GM13976 (cell line): ENCODE results near the gene YIPF1.

Experiments used
- DNase-seq: peaks from one replicate; pipeline ENCODE4 v3.0.0; 2012; ENCODE audit warnings: low spot score
- in situ Hi-C: fragments of 300-500 bp; cut with MboI; formaldehyde crosslinking; loops from one replicate; pipeline ENCODE4 v1.12.0; 2022; ENCODE audit warnings: low sequenced_read_pairs, mixed read lengths, inconsistent platforms; ENCODE audit not compliant: unreplicated experiment
- TF ChIP-seq, protein P1 (sequence below): IDR thresholded peaks from 2 replicates; pipeline ENCODE4 v1.5.1; 2012; ENCODE audit warnings: borderline replicate concordance, mild to moderate bottlenecking; ENCODE audit not compliant: insufficient read depth; ENCODE audit errors: extremely low read depth, missing control alignments, control extremely low read depth

The YIPF1 gene

DNA sequence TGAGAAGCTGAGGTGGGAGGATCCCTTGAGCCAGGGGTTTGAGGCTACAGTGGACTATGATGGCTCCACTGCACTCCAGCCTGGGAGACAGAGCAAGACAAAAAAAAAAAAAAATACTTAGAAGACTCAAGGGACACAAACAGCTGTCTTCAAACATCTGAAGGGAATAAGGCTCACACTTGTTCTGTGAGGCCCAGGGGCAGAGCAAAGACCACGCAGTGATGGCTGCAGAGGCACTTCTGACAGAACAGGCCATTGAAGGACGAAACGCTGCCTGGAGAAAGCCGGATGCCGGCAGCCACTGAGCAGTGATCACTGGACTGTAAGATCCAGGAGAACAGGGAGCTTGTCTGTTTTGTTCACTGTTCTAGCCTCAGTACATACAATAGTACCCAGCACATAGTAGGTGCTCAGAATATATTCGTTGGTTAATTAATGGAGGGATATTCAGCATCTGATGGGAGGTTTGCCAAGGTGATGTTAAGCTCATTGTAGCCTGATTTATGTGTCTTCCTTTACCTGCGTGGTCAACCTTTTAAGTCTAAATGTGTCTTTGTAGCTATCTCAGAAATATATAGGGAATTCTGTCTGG lies 39.4 kb downstream of the YIPF1 start:
- no peak for DNase-seq
- TF ChIP-seq, protein P1, sequence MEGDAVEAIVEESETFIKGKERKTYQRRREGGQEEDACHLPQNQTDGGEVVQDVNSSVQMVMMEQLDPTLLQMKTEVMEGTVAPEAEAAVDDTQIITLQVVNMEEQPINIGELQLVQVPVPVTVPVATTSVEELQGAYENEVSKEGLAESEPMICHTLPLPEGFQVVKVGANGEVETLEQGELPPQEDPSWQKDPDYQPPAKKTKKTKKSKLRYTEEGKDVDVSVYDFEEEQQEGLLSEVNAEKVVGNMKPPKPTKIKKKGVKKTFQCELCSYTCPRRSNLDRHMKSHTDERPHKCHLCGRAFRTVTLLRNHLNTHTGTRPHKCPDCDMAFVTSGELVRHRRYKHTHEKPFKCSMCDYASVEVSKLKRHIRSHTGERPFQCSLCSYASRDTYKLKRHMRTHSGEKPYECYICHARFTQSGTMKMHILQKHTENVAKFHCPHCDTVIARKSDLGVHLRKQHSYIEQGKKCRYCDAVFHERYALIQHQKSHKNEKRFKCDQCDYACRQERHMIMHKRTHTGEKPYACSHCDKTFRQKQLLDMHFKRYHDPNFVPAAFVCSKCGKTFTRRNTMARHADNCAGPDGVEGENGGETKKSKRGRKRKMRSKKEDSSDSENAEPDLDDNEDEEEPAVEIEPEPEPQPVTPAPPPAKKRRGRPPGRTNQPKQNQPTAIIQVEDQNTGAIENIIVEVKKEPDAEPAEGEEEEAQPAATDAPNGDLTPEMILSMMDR: no peak
- in situ Hi-C loops: no loop called here

DNA sequence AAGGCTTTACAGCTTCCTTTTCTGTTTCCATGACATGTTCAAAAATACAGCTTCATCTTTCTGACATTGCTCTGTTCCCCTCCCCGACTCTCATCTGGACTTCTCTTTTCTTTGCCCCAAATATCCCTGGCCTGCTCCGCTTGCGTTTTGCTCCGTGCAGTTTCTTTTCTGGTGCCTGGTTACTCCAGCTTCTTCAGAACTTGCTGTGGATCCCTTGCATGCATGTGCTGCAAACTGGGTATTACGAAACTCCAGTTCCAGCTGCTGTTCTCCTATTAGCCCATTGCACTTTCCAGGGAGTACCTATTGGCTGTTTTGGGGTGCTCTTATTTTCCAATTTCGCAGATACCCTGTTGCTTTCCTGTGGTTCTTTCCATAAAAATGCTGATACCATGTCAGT lies 41.6 kb downstream of the YIPF1 start:
- TF ChIP-seq, protein P1: no peak
- in situ Hi-C loops: no loop called here
- no peak for DNase-seq

GRCh38 chr1:53842347-53842746 lies 47.2 kb downstream of the YIPF1 start:
- TF ChIP-seq, protein P1: no peak
- DNase-seq: no peak
- in situ Hi-C loops: no loop called here

DNA sequence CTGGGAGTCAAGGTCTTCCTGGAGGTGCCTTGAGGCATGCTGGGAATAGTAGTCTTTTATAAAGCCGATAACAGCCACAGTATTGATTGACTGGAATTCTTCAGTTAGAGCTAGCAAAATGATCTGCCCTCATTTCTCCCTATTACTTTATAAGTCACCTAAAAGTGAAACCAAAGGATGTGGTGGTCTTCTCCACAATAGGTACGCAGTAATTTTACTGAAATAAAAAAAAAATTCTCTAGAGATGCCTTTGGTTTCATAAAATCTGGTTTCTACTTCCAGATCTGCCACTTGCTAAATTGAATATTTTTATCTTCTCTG lies 51.0 kb downstream of the YIPF1 start:
- in situ Hi-C loops: no loop called here
- TF ChIP-seq, protein P1: no peak

GRCh38 chr1:53837924-53838653 lies 51.5 kb downstream of the YIPF1 start, which contains the start of gene NDC1:
Gene NDC1, minus strand, starts transcription at chr1:53838296. Its CDS starts 35 bp downstream, at chr1:53838261.
- in situ Hi-C loops: no loop called here
- TF ChIP-seq, protein P1: peak; percentile 5
- peak; percentile 89 for DNase-seq

More for the DNA sequence above, 51.0 kb downstream of the YIPF1 start:
- no peak for DNase-seq

GRCh38 chr1:53837646-53837923 lies 52.0 kb downstream of the YIPF1 start:
- TF ChIP-seq, protein P1: no peak
- in situ Hi-C loops: no loop called here
- peak; percentile 23 for DNase-seq

DNA sequence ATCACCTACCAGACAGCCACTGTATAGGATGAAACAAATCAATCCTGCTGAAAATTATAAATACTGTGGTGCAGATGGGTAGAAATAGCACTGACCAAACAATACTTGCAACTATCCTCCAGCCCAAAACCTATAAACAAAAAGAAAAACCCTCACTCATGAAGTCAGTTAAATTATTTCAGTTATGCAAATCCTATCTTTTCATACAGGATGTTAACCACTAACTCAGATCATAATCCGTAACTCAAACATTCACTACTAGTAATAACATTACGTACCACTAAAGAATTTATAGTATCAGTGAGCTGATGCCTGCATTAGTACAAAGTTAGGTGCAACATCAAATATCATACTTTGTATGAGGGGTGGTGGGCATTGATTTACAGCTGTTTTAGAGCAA lies 54.1 kb downstream of the YIPF1 start:
- DNase-seq: peak; percentile 35
- TF ChIP-seq, protein P1: no peak
- in situ Hi-C loops: no loop called here
